GM21447 (cell line): ENCODE data around the gene STK17B.
"Not testable (repeated sequence)": the region's sequence is repeated elsewhere in the genome, so short reads cannot be mapped to it uniquely, and the experiment has no call there.

Source experiments
- ATAC-seq: cut with Tn5 transposase; IDR thresholded peaks from one replicate; pipeline ENCODE4 v1.9.1; 2021; ENCODE audit not compliant: unreplicated experiment

Gene STK17B

GRCh38 chr2:196171248-196171871, at the start of gene STK17B:
Gene STK17B, minus strand, starts transcription at chr2:196171578. Its CDS starts 8,195 bp downstream, at chr2:196163383.
- ATAC-seq: peak; percentile 49

- no peak for ATAC-seq
Observed at GRCh38 chr2:196220671-196221070, 49.3 kb upstream of the STK17B start.

- no peak for ATAC-seq
Observed at GRCh38 chr2:196219671-196220070, 48.3 kb upstream of the STK17B start.

GRCh38 chr2:196218106-196218505, 46.7 kb upstream of the STK17B start:
- no peak for ATAC-seq

GRCh38 chr2:196217116-196217515, 45.7 kb upstream of the STK17B start:
- ATAC-seq: no peak

GRCh38 chr2:196215376-196215775, 44.0 kb upstream of the STK17B start:
- ATAC-seq: no peak

- no peak for ATAC-seq
Observed at GRCh38 chr2:196214156-196214555, 42.8 kb upstream of the STK17B start.

- no peak for ATAC-seq
Observed at GRCh38 chr2:196213252-196213980, 42.0 kb upstream of the STK17B start.

- ATAC-seq: no peak
Observed at GRCh38 chr2:196208915-196209314, 37.5 kb upstream of the STK17B start.

GRCh38 chr2:196206804-196207203, 35.4 kb upstream of the STK17B start:
- ATAC-seq: no peak

GRCh38 chr2:196205881-196206435, 34.6 kb upstream of the STK17B start:
- no peak for ATAC-seq

- ATAC-seq: no peak
Observed at GRCh38 chr2:196205011-196205766, 33.8 kb upstream of the STK17B start.

GRCh38 chr2:196201229-196202009, 30.0 kb upstream of the STK17B start:
- ATAC-seq: no peak

GRCh38 chr2:196200557-196200956, 29.2 kb upstream of the STK17B start:
- peak; percentile 98 for ATAC-seq

GRCh38 chr2:196195758-196196157, 24.4 kb upstream of the STK17B start:
- ATAC-seq: no peak

- no peak for ATAC-seq
Observed at GRCh38 chr2:196195302-196195701, 23.9 kb upstream of the STK17B start.

GRCh38 chr2:196191541-196191940, 20.2 kb upstream of the STK17B start:
- ATAC-seq: no peak

- peak; percentile 70 for ATAC-seq
Observed at GRCh38 chr2:196187898-196188458, 16.6 kb upstream of the STK17B start.

- not testable (repeated sequence) for ATAC-seq
Observed at GRCh38 chr2:196187175-196187700, 15.9 kb upstream of the STK17B start.

GRCh38 chr2:196186266-196186980, 15.0 kb upstream of the STK17B start:
- ATAC-seq: no peak
